Activated effector memory CD4-positive, alpha-beta T cell treated with anti-CD3 and anti-CD28 coated beads, Interleukin-2, amount 50 U/mL, for 16 hours (primary cell): ENCODE results near the gene GOLGA7B.

ENCODE experiments used
- DNase-seq: peaks from one replicate; pipeline ENCODE4 v3.0.0-alpha.2; 2020

Gene GOLGA7B

GRCh38 chr10:97869091-97870042 is 19.7 kb downstream of the GOLGA7B start:
- peak; percentile 90 for DNase-seq

DNA sequence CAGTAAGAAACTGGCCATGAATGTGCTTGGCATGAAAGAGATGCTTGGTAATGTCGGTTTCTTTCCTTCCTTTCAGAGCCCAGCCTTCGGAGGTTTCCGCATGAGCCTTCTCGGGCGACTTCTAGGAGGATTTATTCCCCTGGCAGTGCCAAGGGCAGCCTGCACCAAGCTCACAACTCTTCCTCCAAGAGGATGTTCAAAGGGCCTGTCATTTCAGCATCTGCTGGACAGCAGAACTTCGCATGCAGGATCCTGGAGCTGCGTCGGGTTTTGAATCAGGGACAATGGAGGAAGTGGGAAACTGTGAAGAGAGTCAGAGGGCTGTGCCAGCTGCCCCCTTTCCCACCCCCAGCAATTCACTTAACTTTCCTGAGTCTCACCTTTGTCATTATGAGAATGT is 21.3 kb downstream of the GOLGA7B start:
- DNase-seq: no peak

DNA sequence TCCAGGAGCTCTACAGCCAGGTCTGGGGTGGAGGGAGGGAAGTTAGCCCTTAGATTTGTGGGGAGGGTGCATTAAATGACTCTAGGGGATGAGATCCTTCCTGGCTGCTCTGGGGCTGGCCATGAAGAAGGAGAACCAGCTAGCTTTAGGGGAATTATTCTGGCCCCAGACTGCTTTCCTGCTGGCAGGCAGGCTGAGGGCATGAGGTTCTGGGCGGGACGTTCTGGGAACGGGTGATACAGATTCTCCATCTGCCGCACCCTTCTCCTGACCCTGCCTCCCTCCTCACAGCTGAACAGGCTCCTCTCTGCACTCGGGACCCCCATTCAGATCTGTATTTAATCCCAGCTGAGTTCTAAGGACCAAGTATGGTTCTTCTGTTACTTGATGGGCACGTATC is 23.9 kb downstream of the GOLGA7B start:
- peak; percentile 17 for DNase-seq

DNA sequence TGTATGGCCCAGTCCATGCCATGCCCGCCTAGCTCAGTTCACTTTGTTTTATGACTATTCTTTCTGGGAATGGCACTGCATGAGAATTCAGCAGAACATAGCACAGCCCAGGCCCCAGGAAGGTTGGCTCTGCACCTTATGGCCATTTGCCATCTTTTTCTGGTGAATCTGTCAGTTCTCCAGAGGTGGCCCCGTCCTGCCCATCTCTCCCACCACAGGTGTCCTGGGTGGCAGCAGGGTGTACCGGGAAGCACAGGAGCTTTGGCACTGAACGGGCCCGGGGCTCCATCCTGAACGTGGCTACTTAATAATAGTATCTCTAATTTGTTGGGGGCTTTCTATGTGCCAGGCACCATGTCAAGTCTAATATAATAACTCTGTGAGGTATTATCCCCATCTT is 24.7 kb downstream of the GOLGA7B start:
- peak; percentile 24 for DNase-seq

- peak; percentile 13 for DNase-seq
Measured at GRCh38 chr10:97875391-97875790, 25.7 kb downstream of the GOLGA7B start.

DNA sequence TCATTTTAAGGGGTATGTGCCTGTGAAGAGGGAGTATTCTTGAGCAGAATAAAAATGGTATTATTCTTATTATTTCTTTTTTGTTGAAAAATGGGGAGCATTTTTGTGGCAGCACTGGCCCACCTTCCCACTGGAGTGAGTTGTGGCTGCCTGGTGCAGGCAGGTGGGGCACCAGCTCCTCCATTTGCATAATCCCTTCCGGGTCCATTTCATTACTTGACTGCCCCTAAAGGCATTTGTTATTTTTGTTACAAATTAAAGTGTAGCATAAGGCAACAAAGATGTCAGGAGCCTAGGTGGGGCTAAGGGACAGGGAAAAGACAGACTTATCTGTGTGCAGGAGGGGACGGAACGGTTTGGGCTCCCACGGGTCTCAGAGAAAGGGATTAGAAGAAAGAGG is 26.8 kb downstream of the GOLGA7B start:
- DNase-seq: peak; percentile 37

DNA sequence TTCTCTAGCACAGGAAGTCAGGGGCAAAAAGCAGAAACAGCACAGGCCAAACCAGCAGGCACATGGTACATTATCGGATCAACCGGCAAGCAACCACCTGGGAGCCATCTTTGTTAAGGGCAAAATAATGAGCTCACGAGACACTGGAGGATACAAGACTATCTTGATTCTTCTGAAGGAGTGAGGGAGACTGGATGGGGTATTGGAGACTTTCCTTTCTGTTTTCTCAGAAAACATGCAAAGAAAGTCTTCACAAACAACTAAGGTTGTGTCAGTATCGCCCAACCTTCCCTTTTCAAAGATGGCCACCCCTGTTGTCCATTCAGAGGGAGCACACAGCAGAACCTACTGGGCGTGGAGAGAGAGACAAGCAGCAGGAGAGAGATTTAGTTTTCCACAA is 29.6 kb downstream of the GOLGA7B start:
- no peak for DNase-seq

- peak; percentile 42 for DNase-seq
Measured at GRCh38 chr10:97880109-97880508, 30.5 kb downstream of the GOLGA7B start.

- no peak for DNase-seq
Measured at GRCh38 chr10:97882142-97883091, 32.8 kb downstream of the GOLGA7B start.

DNA sequence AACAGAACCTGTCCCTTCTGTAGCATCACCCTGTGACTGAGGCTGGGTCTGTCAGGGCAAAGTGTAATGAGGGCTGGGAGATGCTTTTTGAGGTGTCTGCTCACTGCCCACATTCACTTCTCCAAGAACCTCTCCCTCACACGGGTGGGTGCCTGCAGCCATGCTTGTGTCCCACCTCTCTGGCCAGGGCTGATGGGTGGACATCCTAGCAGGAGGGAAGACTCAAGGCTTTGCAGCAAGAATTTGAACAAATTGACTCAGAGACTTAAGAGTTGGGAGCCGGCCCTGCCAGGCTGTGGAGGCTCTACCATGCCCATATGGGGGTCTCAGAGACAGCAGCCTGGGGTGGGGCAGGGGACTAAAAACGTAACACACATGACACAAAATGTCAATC is 33.4 kb downstream of the GOLGA7B start:
- DNase-seq: no peak

GRCh38 chr10:97886286-97886685 is 36.6 kb downstream of the GOLGA7B start:
- DNase-seq: no peak

DNA sequence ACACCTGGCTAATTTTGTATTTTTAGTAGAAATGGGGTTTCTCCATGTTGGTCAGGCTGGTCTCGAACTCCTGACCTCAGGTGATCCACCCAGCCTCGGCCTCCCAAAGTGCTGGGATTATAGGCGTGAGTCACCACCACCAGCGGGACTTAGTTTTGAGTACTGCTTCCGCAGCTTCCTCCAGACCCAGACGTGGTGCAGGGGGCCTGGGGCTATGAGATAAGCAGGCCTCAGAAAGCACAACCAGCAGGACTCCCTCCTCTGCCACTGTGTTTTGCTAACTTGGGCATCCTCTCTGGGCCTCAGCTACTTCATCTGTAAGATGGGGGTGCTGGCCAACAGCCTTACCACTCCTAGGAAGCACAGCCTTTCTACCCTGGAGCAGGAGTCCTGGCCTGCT is 37.8 kb downstream of the GOLGA7B start:
- DNase-seq: no peak

- no peak for DNase-seq
Measured at GRCh38 chr10:97888134-97888533, 38.5 kb downstream of the GOLGA7B start.

GRCh38 chr10:97888641-97889262 is 39.1 kb downstream of the GOLGA7B start:
- no peak for DNase-seq

DNA sequence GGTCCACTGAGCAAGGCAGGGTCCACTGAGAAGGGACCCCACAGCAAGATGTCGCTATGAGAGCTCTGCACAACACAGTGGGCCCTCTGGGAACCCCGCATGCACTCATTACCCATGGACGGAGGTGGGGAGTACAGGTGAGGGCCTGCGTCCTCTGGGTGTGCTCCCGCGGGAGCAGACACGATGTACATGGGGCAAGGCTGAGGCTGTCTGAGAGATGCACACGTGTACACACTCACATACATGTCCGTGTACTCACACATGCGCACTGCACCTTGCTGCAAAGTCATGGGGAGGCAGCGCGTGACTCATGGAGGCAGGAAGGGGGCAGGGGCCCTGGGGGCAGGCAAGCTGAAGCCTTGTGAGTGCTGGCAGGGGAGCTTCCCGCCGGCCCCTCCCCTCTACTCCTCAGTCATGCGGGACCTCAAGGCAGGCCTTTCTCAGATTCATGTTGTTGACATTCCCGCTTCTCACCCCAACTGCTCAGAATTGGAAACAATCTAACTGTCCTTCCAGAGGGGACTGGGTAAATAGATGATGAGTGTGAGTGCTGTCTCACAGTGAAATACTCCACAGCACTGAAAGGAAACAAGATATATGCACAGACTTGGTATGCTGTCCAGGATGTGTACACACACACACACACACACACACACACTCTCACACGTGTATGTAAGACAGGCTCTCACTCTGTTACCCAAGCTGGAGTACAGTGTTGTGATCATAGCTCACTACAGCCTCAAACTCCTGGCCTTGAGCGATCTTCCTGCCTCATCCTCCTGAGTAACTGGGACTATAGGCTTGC is 40.0 kb downstream of the GOLGA7B start:
- DNase-seq: no peak

DNA sequence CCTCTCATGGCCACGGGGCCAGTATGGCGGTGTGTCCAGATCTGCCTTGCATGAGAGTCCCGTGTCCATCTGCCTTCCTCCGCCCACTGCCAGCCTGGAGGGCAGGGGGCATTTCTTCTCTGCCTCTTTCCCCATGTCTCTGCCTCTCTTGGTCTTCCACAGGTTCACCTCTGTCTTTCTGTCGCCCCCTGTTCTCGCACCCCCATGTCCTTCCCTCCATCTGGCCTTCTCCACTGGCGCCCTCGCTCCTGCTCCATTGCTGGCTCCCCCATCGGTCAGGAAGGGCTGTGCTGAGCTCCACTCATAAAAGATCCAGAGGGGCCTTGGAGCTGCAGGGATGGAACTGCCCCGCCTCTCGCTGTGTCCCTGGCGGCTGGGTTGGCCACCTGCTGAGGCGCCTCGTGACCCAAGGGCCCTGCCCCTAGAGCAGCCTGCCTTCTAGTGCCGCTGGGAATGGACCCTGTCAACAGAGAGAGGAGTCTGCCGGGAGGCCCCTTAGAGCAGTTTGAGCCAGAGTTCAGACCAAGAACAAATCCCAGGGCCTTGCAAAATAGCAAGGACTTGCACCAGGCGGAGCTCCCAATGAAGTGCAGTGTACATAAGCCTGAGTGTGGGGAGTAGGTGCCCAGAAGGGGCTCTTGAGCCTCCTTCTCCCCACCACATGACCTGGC is 42.0 kb downstream of the GOLGA7B start:
- no peak for DNase-seq

DNA sequence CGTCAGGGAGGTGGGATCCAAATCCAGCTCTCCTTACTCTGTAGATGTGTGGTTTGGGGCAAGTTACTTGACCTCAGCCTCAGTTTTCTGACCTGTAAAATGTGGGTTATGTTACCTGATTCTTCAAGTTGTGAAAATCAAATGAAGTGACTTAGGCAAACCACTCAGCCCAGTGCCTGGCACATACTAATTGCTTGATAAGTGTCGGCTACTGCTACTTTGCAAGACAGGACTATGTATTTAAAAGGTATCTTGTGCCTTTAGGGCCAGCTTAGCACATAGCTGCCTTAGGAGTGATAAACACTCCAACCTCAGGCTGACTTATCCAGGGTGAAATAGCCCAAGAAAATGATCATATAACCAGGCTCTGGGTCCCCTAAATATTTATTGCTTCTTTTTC is 42.9 kb downstream of the GOLGA7B start:
- no peak for DNase-seq

DNA sequence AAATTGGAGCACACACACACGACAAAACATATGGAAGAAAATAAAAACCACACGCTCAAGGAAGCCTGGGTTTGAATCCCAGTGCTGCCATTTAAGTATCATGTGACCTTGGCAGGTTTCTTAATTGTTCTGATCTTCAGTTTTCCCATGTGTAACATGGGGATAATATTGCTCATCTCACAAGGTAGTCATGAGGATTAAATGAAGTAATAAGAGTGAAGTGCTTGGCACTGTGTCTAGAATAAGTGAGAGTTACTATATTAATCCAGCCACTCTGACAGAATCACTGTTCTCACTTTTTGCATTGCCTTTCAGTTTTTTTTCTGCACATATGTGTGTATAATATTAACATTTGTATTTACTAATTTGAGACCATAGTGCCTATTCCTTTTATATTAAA is 43.3 kb downstream of the GOLGA7B start:
- no peak for DNase-seq

- DNase-seq: no peak
Measured at GRCh38 chr10:97894092-97894491, 44.4 kb downstream of the GOLGA7B start.

- no peak for DNase-seq
Measured at GRCh38 chr10:97895084-97895483, 45.4 kb downstream of the GOLGA7B start.

- no peak for DNase-seq
Measured at GRCh38 chr10:97895915-97896314, 46.3 kb downstream of the GOLGA7B start.
